DND-41 (cell line): ENCODE measurements around the gene PSMD4.

ENCODE experiments used
- CTCF ChIP-seq: IDR thresholded peaks from 2 replicates; pipeline ENCODE4 v1.5.1; 2012; ENCODE audit warnings: borderline replicate concordance, low read length, moderate library complexity, mild to moderate bottlenecking; ENCODE audit not compliant: poor library complexity, severe bottlenecking; ENCODE audit errors: extremely low read depth
- EZH2 ChIP-seq: IDR thresholded peaks from 3 replicates; pipeline ENCODE4 v1.6.1; 2012; ENCODE audit warnings: borderline replicate concordance, low read depth, mild to moderate bottlenecking, moderate library complexity, low read length, inconsistent platforms; ENCODE audit not compliant: severe bottlenecking

GRCh38 chr1:151293093-151293492, 38.6 kb downstream of the PSMD4 start:
- TF ChIP-seq CTCF (no peak), EZH2 (no peak)
